AG09319 (cell line): ENCODE data around the gene ATP13A2.

ENCODE experiments used
- DNase-seq: peaks from one replicate; pipeline ENCODE4 v3.0.0-alpha.2; 2010; ENCODE audit warnings: low read depth; ENCODE audit errors: extremely low read depth
- CTCF ChIP-seq: IDR thresholded peaks from 2 replicates; pipeline ENCODE4 v1.5.1; 2011; ENCODE audit warnings: low read depth, mild to moderate bottlenecking, inconsistent platforms, low read length, moderate library complexity

ATP13A2 gene

GRCh38 chr1:16972189-16972895, 39.4 kb downstream of the ATP13A2 start:
- DNase-seq, result no peak
- TF ChIP-seq CTCF, result no peak

DNA sequence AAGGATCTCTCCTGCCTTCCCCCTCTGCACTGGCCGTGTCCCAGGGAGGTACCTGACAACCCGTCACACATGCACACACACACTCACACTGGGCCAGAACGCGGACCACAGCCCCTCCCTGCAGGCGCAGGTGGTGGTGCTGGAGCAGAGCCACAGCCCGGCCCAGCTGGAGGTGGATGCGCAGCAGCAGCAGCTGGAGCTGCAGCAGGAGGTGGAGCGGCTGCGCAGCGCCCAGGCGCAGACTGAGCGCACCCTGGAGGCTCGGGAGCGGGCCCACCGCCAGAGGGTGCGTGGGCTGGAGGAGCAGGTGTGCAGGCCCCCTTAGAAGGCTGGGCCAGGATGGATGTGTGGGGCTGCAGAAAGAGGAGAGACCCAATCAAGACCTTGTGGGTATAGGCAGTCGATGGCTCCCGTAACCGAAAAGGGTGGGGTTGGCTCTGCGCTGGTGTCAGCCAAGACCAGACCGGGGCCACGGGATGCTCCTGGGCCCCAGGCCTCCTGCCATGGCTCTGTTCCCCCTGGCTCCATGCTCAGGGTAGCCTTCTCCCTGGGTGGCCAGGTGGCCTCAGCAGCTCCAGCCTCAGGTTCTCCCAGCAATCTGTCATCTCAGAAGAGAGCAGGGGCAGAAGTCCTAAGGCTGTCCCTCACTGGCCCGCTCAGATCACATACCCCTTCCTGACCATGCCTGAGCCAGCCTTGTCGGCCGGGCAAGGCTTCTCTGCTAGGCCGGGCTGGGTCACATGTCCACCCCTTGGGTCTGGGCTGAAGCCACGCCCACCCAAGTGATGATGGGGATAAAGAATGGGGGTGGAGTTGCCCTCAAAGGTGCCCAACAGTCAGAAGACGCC, 40.2 kb downstream of the ATP13A2 start:
- no peak for DNase-seq
- no peak for TF ChIP-seq CTCF

DNA sequence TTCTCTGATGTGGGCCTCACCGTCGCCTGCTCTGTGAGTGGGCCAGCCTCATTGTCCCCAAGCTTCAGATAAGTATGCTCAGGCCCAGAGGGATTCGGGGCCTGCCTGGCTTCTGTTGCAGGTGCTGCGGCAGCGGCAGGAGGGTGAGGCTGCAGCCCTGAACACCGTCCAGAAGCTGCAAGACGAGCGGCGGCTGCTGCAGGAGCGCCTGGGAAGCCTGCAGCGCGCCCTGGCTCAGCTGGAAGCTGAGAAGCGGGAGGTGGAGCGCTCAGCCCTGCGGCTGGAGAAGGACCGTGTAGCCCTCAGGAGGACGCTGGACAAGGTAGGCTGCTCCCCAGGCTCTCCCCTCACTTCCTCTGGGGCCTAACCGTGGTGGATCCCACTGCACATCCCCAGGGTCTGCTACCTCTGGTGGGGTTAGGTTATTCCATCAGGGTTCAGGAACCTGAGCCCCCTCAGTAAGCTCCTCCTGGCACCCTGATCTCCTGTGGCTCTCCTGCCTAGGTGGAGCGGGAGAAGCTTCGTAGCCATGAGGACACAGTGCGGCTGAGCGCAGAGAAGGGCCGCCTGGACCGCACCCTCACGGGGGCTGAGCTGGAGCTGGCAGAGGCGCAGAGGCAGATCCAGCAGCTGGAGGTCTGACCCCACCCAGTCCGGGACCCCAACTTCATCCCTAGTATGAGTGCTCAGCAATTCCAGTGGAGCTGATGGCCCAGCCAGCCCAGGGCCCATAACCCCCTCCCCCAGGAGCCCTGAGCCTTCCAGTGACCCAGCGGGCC, 41.4 kb downstream of the ATP13A2 start:
- no peak for DNase-seq
- TF ChIP-seq CTCF, result no peak

GRCh38 chr1:16969651-16970050, 42.1 kb downstream of the ATP13A2 start:
- no peak for TF ChIP-seq CTCF
- DNase-seq, result no peak

- no peak for DNase-seq
- no peak for TF ChIP-seq CTCF
Measured at GRCh38 chr1:16969057-16969611, 42.6 kb downstream of the ATP13A2 start.

GRCh38 chr1:16968372-16968771, 43.4 kb downstream of the ATP13A2 start:
- no peak for TF ChIP-seq CTCF
- no peak for DNase-seq
